ENCODE measurements around the gene PLCB3. TPM values are rescaled to one million over a fixed set of nuclear protein-coding genes. Genes with fewer than 3 reads are reported as not detected.

The PLCB3 gene
- total and polyA plus RNA-seq, 2 of the 13 experiments (the other 11 are each of a cell fraction or from before 2014, with no cell fraction given) = 7.5 to 13.8 TPM

DNA sequence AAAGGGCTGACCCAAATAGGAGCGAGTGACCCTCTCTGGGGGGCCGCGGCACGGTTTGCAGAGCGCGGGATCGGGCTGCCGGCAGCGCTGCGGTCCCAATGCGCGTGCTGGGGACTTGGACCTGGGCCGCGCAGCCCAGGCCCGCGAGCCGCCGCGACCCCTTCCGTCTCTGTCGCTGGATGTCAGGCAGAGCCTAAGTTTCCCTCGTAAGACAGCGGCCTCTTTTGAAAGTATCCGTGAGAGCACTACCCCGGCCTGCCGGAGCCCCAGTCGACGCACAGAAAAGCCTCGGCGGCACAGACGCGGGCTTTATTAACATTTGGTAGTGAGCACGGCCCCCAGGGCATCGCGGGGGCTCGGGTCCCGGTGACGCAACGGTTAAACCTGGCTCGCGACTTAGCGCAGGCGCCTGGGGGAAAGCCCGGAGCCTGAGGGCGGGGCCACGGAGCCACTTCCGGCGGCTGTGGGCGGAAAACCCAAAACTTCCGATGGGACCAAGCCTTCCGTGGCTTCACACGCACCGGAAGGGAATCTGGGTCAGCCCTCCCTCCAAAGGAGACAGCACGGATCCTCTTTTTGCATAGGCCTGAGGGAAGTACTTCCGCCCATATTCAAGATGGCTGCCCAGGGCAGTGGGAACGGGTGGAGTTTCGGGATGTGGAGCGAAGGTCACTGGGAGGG, 18.4 kb downstream of the PLCB3 start (continued):
- TF ChIP-seq HIC2 (CRISPR knock-in tag; IDR thresholded peaks at IDR 0.05; ENCODE audit: low read depth) = no peak
- TF ChIP-seq ZNF558 (CRISPR knock-in tag; IDR thresholded peaks at IDR 0.05; ENCODE audit: borderline replicate concordance) = peak; percentile 40; the same call in 1 of the 2 replicates
- no peak for TF ChIP-seq ZNF20 (CRISPR knock-in tag; IDR thresholded peaks at IDR 0.05)
- TF ChIP-seq, protein P1, sequence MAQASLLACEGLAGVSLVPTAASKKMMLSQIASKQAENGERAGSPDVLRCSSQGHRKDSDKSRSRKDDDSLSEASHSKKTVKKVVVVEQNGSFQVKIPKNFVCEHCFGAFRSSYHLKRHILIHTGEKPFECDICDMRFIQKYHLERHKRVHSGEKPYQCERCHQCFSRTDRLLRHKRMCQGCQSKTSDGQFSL (CRISPR knock-in tag; IDR thresholded peaks at IDR 0.05) = no peak
- no peak; the same call in none of the 2 replicates for TF ChIP-seq ARID5B (CRISPR knock-in tag; IDR thresholded peaks at IDR 0.05)
- TF ChIP-seq CHD4 (IDR thresholded peaks at IDR 0.05; ENCODE audit: borderline replicate concordance, low read length) = no peak
- no peak for TF ChIP-seq CHD2 (IDR thresholded peaks at IDR 0.05; ENCODE audit: low read depth, low read length)
- TF ChIP-seq KAT2B (IDR thresholded peaks at IDR 0.05; ENCODE audit: borderline replicate concordance, low read depth, low read length) = no peak
- TF ChIP-seq, protein P2, sequence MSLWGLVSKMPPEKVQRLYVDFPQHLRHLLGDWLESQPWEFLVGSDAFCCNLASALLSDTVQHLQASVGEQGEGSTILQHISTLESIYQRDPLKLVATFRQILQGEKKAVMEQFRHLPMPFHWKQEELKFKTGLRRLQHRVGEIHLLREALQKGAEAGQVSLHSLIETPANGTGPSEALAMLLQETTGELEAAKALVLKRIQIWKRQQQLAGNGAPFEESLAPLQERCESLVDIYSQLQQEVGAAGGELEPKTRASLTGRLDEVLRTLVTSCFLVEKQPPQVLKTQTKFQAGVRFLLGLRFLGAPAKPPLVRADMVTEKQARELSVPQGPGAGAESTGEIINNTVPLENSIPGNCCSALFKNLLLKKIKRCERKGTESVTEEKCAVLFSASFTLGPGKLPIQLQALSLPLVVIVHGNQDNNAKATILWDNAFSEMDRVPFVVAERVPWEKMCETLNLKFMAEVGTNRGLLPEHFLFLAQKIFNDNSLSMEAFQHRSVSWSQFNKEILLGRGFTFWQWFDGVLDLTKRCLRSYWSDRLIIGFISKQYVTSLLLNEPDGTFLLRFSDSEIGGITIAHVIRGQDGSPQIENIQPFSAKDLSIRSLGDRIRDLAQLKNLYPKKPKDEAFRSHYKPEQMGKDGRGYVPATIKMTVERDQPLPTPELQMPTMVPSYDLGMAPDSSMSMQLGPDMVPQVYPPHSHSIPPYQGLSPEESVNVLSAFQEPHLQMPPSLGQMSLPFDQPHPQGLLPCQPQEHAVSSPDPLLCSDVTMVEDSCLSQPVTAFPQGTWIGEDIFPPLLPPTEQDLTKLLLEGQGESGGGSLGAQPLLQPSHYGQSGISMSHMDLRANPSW (CRISPR knock-in tag; IDR thresholded peaks at IDR 0.05; ENCODE audit: borderline replicate concordance) = peak; percentile 96
- TF ChIP-seq ZSCAN22 (CRISPR knock-in tag; IDR thresholded peaks at IDR 0.05) = no peak
- no peak for TF ChIP-seq MAFG (CRISPR knock-in tag; IDR thresholded peaks at IDR 0.05)
- TF ChIP-seq ZBTB38 (CRISPR knock-in tag; IDR thresholded peaks at IDR 0.05) = peak; percentile 36; the same call in 1 of the 2 replicates
- TF ChIP-seq NFYC (CRISPR knock-in tag; IDR thresholded peaks at IDR 0.05) = peak; percentile 76
- no peak for TF ChIP-seq MAFK (conservative IDR thresholded peaks at IDR 0.05 in 1 of 2, IDR thresholded peaks at IDR 0.05 in 1 of 2; ENCODE audit: low read length in 2 of 2)
- TF ChIP-seq RFX3 (CRISPR knock-in tag; IDR thresholded peaks at IDR 0.05) = 0 out of 2 replicates have a peak, but pooled peaks have one; percentile 13
- TF ChIP-seq ELF3 (CRISPR knock-in tag; IDR thresholded peaks at IDR 0.05) = peak; percentile 52; the same call in 1 of the 2 replicates
- TF ChIP-seq SP1 (IDR thresholded peaks at IDR 0.05) = no peak
- peak; percentile 91 for TF ChIP-seq SP1 (CRISPR knock-in tag; IDR thresholded peaks at IDR 0.05)
- TF ChIP-seq NR2F2 (IDR thresholded peaks at IDR 0.05; ENCODE audit: borderline replicate concordance, low read depth) = peak; percentile 49; the same call in 1 of the 2 replicates
- TF ChIP-seq FOSL2 (CRISPR knock-in tag; IDR thresholded peaks at IDR 0.05) = peak; percentile 53; the same call in 1 of the 2 replicates
- TF ChIP-seq MBD4 (IDR thresholded peaks at IDR 0.05; ENCODE audit: borderline replicate concordance, low read length) = no peak
- TF ChIP-seq CCDC6 (CRISPR knock-in tag; IDR thresholded peaks at IDR 0.05) = 0 out of 2 replicates have a peak, but pooled peaks have one; percentile 7
- no peak for TF ChIP-seq JARID2 (CRISPR knock-in tag; IDR thresholded peaks at IDR 0.05; ENCODE audit: insufficient replicate concordance)
